Measurements from ENCODE around the gene SDC1. TPM values are rescaled to one million over a fixed set of nuclear protein-coding genes. Genes with fewer than 3 reads are reported as not detected.

SDC1 gene
- total RNA-seq, 4 donors from 2014 or later, result 21.9 to 28.0 (median 24.7) TPM

DNA sequence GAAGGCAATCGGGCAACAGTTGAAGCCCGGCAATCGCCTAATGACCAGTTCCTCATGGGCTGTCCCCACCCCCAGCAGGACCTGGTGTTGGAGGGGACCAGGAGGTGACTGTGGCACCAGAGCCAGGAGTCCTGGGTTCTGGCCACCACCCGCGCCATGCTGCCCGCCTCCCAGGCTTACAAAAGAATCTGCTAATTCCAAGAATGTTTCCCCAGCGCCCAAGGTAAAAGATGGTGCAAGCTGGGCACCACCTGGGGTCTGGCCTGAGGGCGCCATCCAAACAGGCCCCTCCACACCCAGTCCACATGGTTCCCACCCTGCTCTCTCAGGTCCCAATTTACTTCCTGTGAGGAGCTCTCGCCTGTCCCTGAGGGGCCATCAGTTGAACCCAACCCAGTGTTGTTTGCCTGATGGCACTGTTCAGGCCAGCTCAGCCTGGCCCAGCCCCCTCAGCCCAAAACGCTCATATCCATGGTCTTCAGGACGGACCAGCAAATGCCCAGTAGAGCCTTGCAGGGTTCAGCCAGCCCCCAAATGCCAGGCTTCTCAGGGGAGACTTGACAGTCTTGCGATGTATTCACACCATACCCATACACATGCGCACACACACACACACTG is 5.1 kb downstream of the SDC1 start:
- peaks cover 10 to 21% of the 10 kb centered on the region in 2 donors for H3K4me1 ChIP-seq
- H3K4me3 ChIP-seq (replicated peaks in 1 of 3), result no peak overlapping the region
- no peaks in the 10 kb centered on the region for H3K9me3 ChIP-seq
- WGBS, 2 donors, result 95 to 97% methylated on average over 12 to 13 of the region's 13 CpGs
- no peak for DNase-seq
- no peaks in the 10 kb centered on the region for H3K27me3 ChIP-seq
- H3K36me3 ChIP-seq, result no peaks in the 10 kb centered on the region
- H3K27ac ChIP-seq, result no peak overlapping the region
- intact Hi-C loops (cut with DNase I), result loop anchor here (5.0 kb wide), 1 partner anchor 83 kb away; no protein-coding TSS in a partner anchor
- no peak for TF ChIP-seq POLR2A (IDR thresholded peaks at IDR 0.05)
- no peak for TF ChIP-seq CTCF (IDR thresholded peaks at IDR 0.05)

- intact Hi-C loops (cut with DNase I), result no loop called here
- Histone ChIP-seq H3K36me3 (no peaks in the 10 kb centered on the region), H3K4me1 (peaks cover 17 to 33% of the 10 kb centered on the region in 2 donors), H3K4me3 (replicated peaks in 1 of 3) (no peak overlapping the region), H3K27me3 (no peaks in the 10 kb centered on the region), H3K9me3 (no peaks in the 10 kb centered on the region), H3K27ac (no peak overlapping the region)
- DNase-seq, result no peak
- TF ChIP-seq POLR2A (IDR thresholded peaks at IDR 0.05), result no peak
- TF ChIP-seq CTCF (IDR thresholded peaks at IDR 0.05), result no peak
- 89 to 92% methylated on average over 18 to 19 of the region's 20 CpGs for WGBS, 2 donors
Measured at GRCh38 chr2:20218331-20219320, 6.3 kb downstream of the SDC1 start.

DNA sequence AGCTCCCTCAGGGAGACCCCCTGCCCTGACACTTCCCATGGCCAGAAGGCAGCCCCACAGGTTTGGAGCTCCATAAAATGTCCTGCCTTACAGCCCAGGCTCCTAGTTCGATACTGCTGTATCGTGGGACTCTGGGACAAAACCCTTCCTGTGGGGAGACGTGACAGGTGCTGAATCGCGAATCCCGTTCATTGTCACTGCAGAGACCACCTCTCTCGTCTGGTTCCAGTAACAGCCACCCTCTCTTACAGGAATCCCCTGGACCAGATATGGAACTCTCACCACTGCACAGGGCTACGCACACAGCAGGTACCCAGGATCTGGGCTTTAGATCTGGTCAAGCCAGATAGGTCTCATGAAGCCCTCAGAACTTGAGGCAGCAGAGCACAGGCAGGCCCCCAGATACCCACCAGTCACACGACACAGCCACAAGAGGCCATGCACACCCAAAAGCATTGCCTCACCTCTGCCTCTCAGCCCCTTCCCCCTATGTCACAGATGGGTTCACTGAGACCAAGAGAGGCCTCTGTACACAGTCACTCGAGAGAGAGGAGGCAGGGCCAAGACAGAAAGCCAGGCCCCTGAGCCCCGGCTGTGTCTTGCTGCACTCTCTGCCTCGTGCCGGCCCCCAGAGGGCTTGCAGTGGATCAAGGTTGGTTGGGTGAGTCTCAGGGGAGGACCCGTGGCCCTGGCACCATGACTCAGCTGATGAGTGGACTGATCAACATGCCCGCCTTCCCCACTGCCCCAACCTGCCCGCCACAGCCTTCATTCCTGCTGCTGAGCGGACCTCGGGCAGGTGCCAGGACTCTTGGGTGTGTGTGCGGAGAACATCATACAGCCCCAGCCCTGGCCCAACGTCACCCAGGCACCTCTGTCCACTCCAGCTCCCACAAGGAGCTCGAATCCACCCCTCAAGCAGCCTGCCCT is 7.6 kb downstream of the SDC1 start:
- Histone ChIP-seq H3K36me3 (no peaks in the 10 kb centered on the region), H3K4me3 (replicated peaks in 1 of 3) (no peak overlapping the region), H3K4me1 (peaks cover 16 to 33% of the 10 kb centered on the region in 2 donors), H3K27me3 (no peaks in the 10 kb centered on the region), H3K9me3 (no peaks in the 10 kb centered on the region), H3K27ac (peak overlapping the region in 1 of 3 donors; percentile 22)
- DNase-seq, result peak; percentile 60 to 64
- intact Hi-C loops (cut with DNase I), result no loop called here
- TF ChIP-seq POLR2A (IDR thresholded peaks at IDR 0.05), result no peak
- no peak for TF ChIP-seq CTCF (IDR thresholded peaks at IDR 0.05)
- 78 to 93% methylated on average over 11 to 21 of the region's 21 CpGs for WGBS, 2 donors

DNA sequence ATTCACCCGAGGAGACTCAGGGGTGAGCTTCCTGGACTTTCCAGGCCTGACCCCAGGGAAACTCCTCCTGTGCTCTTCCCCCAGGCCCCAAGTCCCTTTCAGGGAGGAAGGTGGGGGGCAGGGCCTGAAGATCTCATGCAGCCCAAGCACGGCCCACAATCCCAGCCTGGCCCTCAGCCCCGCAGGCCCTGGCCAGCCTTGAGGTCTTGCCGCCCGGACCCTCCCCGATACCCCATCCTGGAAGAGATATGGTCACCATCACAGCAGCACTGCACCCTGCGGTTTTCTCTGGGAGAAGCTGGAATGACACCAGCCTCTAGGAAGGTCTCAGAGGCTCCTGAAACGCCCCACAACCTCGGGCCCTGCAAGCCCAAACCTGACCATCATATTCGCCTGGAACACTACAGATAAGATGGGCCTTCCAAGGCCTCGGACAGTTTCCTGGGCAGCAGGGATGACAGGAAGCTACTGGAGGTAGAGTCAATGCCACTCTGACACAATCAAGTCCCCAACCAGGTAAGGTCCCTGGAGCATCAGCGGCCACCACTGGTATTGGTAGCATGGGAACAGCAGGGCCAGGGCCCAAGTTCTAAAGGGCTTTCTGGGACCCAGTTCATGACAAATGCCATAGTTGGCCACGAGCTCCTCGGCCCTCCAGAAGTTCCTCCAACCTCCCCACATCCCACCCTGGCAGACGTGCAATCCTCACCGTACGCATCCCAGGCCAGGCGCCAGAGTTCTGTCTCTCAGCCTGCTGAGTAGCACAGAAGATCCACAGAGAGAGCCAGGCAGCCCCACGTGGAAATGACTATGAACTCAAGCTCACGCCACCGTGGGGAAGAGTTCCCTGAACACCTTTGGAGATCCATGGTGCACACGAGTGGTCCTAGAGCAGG is 8.6 kb downstream of the SDC1 start:
- Histone ChIP-seq H3K9me3 (no peaks in the 10 kb centered on the region), H3K4me3 (replicated peaks in 1 of 3) (no peak overlapping the region), H3K36me3 (no peaks in the 10 kb centered on the region), H3K27me3 (no peaks in the 10 kb centered on the region), H3K27ac (no peak overlapping the region), H3K4me1 (peaks cover 16 to 34% of the 10 kb centered on the region in 2 donors)
- no peak for TF ChIP-seq CTCF (IDR thresholded peaks at IDR 0.05)
- TF ChIP-seq POLR2A (IDR thresholded peaks at IDR 0.05), result no peak
- WGBS, 2 donors, result 91 to 93% methylated on average over 15 to 21 of the region's 22 CpGs
- no peak for DNase-seq
- intact Hi-C loops (cut with DNase I), result no loop called here

Data from thyroid gland (tissue), 4 donors.